ENCODE measurements around the gene CACUL1. TPM values are rescaled to one million over a fixed set of nuclear protein-coding genes. Genes with fewer than 3 reads are reported as not detected.

CACUL1 gene
- total and polyA plus RNA-seq, 9 of the 15 experiments (the other 6 are each of a cell fraction or from before 2014, with no cell fraction given), result 4.5 to 17.1 (median 13.5) TPM

- no peak for TF ChIP-seq FOXJ2 (tag; IDR thresholded peaks at IDR 0.05)
- TF ChIP-seq HOMEZ (CRISPR knock-in tag; IDR thresholded peaks at IDR 0.05), result no peak
- no peak for TF ChIP-seq CHCHD3 (CRISPR knock-in tag; IDR thresholded peaks at IDR 0.05)
- TF ChIP-seq THRA (IDR thresholded peaks at IDR 0.05), result no peak
- no peak for TF ChIP-seq ETS2 (tag; IDR thresholded peaks at IDR 0.05; ENCODE audit: borderline replicate concordance, poor library complexity, severe bottlenecking)
These were observed 23.9 kb downstream of the CACUL1 start (continued) for GRCh38 chr10:118730756-118731456.

GRCh38 chr10:118729641-118730258 is 25.0 kb downstream of the CACUL1 start:
- Histone ChIP-seq H3K36me3 (ENCODE audit: control insufficient read depth, insufficient read depth, low read length) (peaks cover 16% of the 10 kb centered on the region; the same call in 1 of the 3 replicates), H3K4me2 (ENCODE audit: insufficient read depth, low read length) (no peak overlapping the region), H3K27me3 (ENCODE audit: control insufficient read depth in 2 of 2, insufficient read depth in 2 of 2, low read length in 2 of 2) (no peaks in the 10 kb centered on the region), H3K4me3 (no peak overlapping the region), H3K4me1 (replicated peaks in 1 of 2; ENCODE audit: control insufficient read depth in 2 of 2, insufficient read depth in 2 of 2, low read length in 2 of 2) (peaks cover 7 to 14% of the 10 kb centered on the region in 2 experiments; a peak in 3 of 5 replicates), H3K9ac (ENCODE audit: insufficient read depth in 1 of 2, low read depth in 2 of 2, low read length in 2 of 2) (no peak overlapping the region), H2AFZ (ENCODE audit: low read depth, low read length) (no peak overlapping the region), H4K20me1 (replicated peaks; ENCODE audit: control insufficient read depth, insufficient read depth, low read length) (peaks cover 23% of the 10 kb centered on the region), H3K9me1 (ENCODE audit: control insufficient read depth, insufficient read depth, low read length) (no peaks in the 10 kb centered on the region), H3K27ac (ENCODE audit: extremely low read depth, low read depth, low read length) (peak overlapping the region; percentile 9; the same call in 1 of the 3 replicates), H3K9me3 (replicated peaks; ENCODE audit: control insufficient read depth, insufficient read depth, low read depth, low read length) (no peaks in the 10 kb centered on the region), H3K79me2 (ENCODE audit: control insufficient read depth, insufficient read depth, low read length) (peaks cover 66% of the 10 kb centered on the region)
- 0 out of 2 replicates have a peak, but pooled peaks have one; percentile 24 for TF ChIP-seq GABPA (tag; conservative IDR thresholded peaks at IDR 0.05; ENCODE audit: low read depth)
- peak; percentile 92 for TF ChIP-seq SPI1 (IDR thresholded peaks at IDR 0.05; ENCODE audit: borderline replicate concordance, low read depth, low read length)
- no peak for TF ChIP-seq ZNF76 (CRISPR knock-in tag; IDR thresholded peaks at IDR 0.05; ENCODE audit: borderline replicate concordance)
- TF ChIP-seq ZNF766 (CRISPR knock-in tag; conservative IDR thresholded peaks at IDR 0.05), result peak; percentile 88
- peak in 1 of 2 experiments; percentile 79; a peak in 2 of 4 replicates for TF ChIP-seq ETV6 (IDR thresholded peaks at IDR 0.05; ENCODE audit: borderline replicate concordance in 1 of 2, low read depth in 2 of 2, low read length in 1 of 2)
- no peak for TF ChIP-seq ETV6 (CRISPR knock-in tag; IDR thresholded peaks at IDR 0.05; ENCODE audit: borderline replicate concordance)
- FAIRE-seq (no peak), ATAC-seq (no peak; the same call in 2 of the 3 replicates), DNase-seq (ENCODE audit: extremely low read depth in 1 of 4, low spot score in 3 of 4) (no peak)
- ChIA-PET POLR2A (no interaction called here), CTCF (ENCODE audit: low intra/inter-chr PET ratio) (interaction anchor here (0.5 kb wide), 1 partner anchor 1322 kb away, joined by 3 read pairs; no protein-coding TSS in a partner anchor)
- WGBS (ENCODE audit: insufficient coverage, low coverage, missing lambda C conversion rate), result 56% methylated on average over 2 of the region's 2 CpGs
- BruUV-seq (replicated peaks), result no TSS peak
- intact Hi-C loops (cut with micrococcal nuclease), result no loop called here
- in situ Hi-C loops (cut with MboI), result no loop called here

All from K562 (cell line).